ENCODE measurements around the gene MTHFSD. TPM values are rescaled to one million over a fixed set of nuclear protein-coding genes. Genes with fewer than 3 reads are reported as not detected.

Gene MTHFSD
- total RNA-seq, 4 donors from 2014 or later: 10.1 to 17.9 (median 15.5) TPM

GRCh38 chr16:86508947-86509758 is 45.9 kb downstream of the MTHFSD start:
- TF ChIP-seq POLR2A (IDR thresholded peaks at IDR 0.05; ENCODE audit: low read depth): peak; percentile 23
- no peak for TF ChIP-seq EP300 (IDR thresholded peaks at IDR 0.05)
- peak; percentile 52 to 65 for TF ChIP-seq POLR2AphosphoS5 (IDR thresholded peaks at IDR 0.05)
- Histone ChIP-seq H3K36me3 (peaks cover 0 to 19% (median 8%) of the 10 kb centered on the region in 4 donors), H3K27ac (replicated peaks in 1 of 4) (peak overlapping the region; percentile 95 to 100 (median 98)), H3K4me3 (peak overlapping the region; percentile 81 to 91 (median 84)), H3K27me3 (peaks cover 0 to 80% (median 0%) of the 10 kb centered on the region in 4 donors), H3K9me3 (no peaks in the 10 kb centered on the region), H3K4me1 (peaks cover 41 to 57% (median 50%) of the 10 kb centered on the region in 4 donors)
- DNase-seq (ENCODE audit: extremely low spot score): no peak
- WGBS: under 1% methylated on average over 49 of the region's 79 CpGs
- intact Hi-C loops (cut with DNase I): no loop called here

DNA sequence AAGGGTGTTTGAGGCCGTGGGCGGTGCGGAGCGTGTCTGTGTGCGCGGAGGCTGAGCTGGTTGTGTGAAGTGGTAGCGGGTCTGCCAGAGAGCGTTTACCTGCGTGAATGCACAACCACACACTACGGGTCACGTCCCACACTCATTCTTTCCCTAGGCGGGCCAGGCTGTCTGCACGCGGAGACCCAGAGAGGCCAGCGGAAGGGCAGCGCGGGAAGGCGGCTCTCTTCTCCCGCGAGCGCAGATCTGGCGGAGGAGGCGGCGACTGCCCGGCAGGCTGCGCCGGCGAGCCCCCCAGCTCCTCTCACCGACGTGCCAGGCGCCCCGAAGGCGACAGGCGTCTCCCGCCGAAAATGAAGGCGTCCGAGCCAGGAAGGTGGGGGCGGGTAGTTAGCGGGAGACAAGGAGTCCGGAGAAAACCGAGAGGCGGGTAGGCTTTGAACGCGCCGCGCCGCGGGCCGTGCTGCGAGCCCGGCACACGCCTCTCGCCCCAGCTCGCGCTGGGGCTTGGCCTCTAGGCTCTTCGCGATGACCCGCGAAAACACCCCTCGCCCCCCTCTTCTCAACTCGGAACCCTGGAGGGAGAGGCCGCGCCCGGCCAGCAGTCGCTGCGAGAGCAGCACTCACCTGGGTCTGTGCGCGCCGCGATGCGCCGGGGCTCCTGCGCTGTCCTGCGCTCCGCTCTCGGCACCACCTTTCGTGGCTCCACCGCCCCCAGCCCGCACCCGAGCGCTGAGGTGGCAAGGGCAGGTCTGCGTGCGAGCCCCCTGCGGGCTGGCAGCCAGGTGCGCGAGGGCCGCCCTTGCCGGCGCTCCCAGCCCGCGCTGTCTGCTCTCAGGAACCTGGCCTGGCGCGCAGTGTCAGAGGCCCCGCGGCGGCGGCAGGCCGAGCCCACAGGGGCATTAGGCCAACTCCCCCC is 46.7 kb downstream of the MTHFSD start:
- TF ChIP-seq EP300 (IDR thresholded peaks at IDR 0.05): no peak
- TF ChIP-seq POLR2AphosphoS5 (IDR thresholded peaks at IDR 0.05): peak in 1 of 2 donors; percentile 79
- peak overlapping the region; percentile 81 to 91 (median 84) for H3K4me3 ChIP-seq
- WGBS: 10% methylated on average over 19 of the region's 99 CpGs
- H3K9me3 ChIP-seq: no peaks in the 10 kb centered on the region
- peaks cover 0 to 14% (median 5%) of the 10 kb centered on the region in 4 donors for H3K36me3 ChIP-seq
- peaks cover 0 to 87% (median 0%) of the 10 kb centered on the region in 4 donors for H3K27me3 ChIP-seq
- intact Hi-C loops (cut with DNase I): no loop called here
- H3K27ac ChIP-seq (replicated peaks in 1 of 4): peak overlapping the region; percentile 95 to 100 (median 98)
- DNase-seq (ENCODE audit: extremely low spot score): no peak
- H3K4me1 ChIP-seq: peaks cover 41 to 66% (median 58%) of the 10 kb centered on the region in 4 donors

DNA sequence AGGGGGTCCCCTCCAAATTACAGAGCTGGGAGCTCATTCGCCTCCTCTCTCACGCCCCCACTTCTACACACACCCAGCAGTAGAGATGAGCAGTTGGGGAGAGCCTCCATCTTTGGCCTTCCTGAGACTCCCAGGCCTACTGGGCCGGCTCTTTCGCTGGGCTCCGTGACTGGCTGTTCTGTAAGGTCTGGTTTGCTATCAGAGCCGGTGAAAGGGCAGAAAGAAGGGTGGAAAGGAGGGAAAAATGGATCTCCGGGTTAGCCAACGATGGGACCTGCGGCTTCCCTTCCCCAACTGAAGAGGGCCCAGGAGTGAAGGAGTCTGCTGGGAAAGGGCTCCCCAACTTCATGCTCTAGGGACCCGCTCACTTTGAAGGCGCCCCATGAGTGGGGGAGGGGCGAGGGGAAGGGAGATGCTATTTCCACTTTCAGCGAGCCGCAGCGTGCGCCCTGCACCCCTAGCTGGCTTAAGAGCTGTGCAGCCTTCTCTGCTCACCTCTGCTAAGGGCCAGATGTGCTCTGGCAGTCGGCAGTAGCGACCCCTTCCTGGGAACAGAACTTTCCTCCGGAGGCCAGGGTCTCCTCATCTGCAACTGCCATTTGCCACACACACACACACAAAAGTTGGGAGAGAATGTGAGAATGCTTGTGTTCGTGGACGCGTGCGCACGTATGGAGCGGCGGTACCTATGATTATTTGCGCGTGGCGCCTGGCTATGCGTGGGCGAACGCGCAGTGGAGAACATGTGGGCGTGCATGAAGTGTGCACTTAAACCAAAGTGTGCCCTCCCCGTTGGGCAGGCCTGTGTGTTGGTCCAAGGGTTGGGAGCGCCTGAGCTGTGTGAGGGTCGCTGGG is 47.6 kb downstream of the MTHFSD start:
- Histone ChIP-seq H3K9me3 (no peaks in the 10 kb centered on the region), H3K27ac (replicated peaks in 1 of 4) (peak overlapping the region; percentile 95 to 100 (median 98)), H3K36me3 (peaks cover 0 to 6% (median 3%) of the 10 kb centered on the region in 4 donors), H3K27me3 (peaks cover 0 to 86% (median 0%) of the 10 kb centered on the region in 4 donors), H3K4me1 (peaks cover 41 to 74% (median 66%) of the 10 kb centered on the region in 4 donors), H3K4me3 (peak overlapping the region; percentile 81 to 91 (median 84))
- intact Hi-C loops (cut with DNase I): no loop called here
- WGBS: 26% methylated on average over 22 of the region's 37 CpGs
- TF ChIP-seq POLR2A (IDR thresholded peaks at IDR 0.05; ENCODE audit: low read depth) (no peak), POLR2AphosphoS5 (IDR thresholded peaks at IDR 0.05) (peak in 1 of 2 donors; percentile 27), CTCF (IDR thresholded peaks at IDR 0.05) (no peak)
- no peak for DNase-seq (ENCODE audit: extremely low spot score)

- TF ChIP-seq POLR2AphosphoS5 (IDR thresholded peaks at IDR 0.05): peak in 1 of 2 donors; percentile 68
- no peak for TF ChIP-seq POLR2A (IDR thresholded peaks at IDR 0.05; ENCODE audit: low read depth)
- no peak for TF ChIP-seq EP300 (IDR thresholded peaks at IDR 0.05)
- TF ChIP-seq CTCF (IDR thresholded peaks at IDR 0.05): no peak
- Histone ChIP-seq H3K27me3 (peaks cover 0 to 79% (median 0%) of the 10 kb centered on the region in 4 donors), H3K9me3 (no peaks in the 10 kb centered on the region), H3K36me3 (peaks cover 0 to 3% (median 1%) of the 10 kb centered on the region in 4 donors), H3K4me1 (peaks cover 35 to 83% (median 76%) of the 10 kb centered on the region in 4 donors), H3K27ac (replicated peaks in 1 of 4) (peak overlapping the region; percentile 95 to 100 (median 98)), H3K4me3 (peak overlapping the region; percentile 81 to 91 (median 84))
- no peak for DNase-seq (ENCODE audit: extremely low spot score)
- intact Hi-C loops (cut with DNase I): no loop called here
- WGBS: 32% methylated on average over 24 of the region's 27 CpGs
Observed at GRCh38 chr16:86505899-86506864, 48.9 kb downstream of the MTHFSD start.
